Naive thymus-derived CD4-positive, alpha-beta T cell (primary cell): ENCODE data around the gene SOX6. TPM values are rescaled to one million over a fixed set of nuclear protein-coding genes. Genes with fewer than 3 reads are reported as not detected.

ENCODE experiments used
- ATAC-seq: fragments of 150-1000 bp; cut with Tn5 transposase; 2 replicates; pipeline ENCODE4 v1.10.0; 2021; ENCODE audit warnings: mild to moderate bottlenecking, moderate library complexity
- CTCF ChIA-PET: fragments of 350-600 bp; sonication (Branson Sonifier 250); formaldehyde crosslinking; loops from one replicate; lab custom pipeline; 2021; ENCODE audit warnings: antibody characterized with exemption; lab: Charles Lee
- POLR2A ChIA-PET: fragments of 350-600 bp; sonication (Branson Sonifier 250); formaldehyde crosslinking; loops from one replicate; lab custom pipeline; 2021; ENCODE audit warnings: antibody characterized with exemption, inconsistent platforms; lab: Charles Lee
- DNase-seq, 9 donors: peaks; one replicate each; pipeline versions ENCODE4 v3.0.0 to v3.0.0-alpha.2; 2020 to 2022; ENCODE audit warnings: mixed read lengths in 1 of 9
- H3K27ac ChIP-seq: one replicate; pipeline ENCODE4 v1.7.0; 2013; ENCODE audit warnings: mild to moderate bottlenecking, low read depth, low read length, moderate library complexity
- H3K27me3 ChIP-seq, 2 donors: one replicate each; pipeline ENCODE4 v1.7.0; 2013; ENCODE audit warnings: low read length in 2 of 2, mild to moderate bottlenecking in 2 of 2, moderate library complexity in 2 of 2; ENCODE audit not compliant: control insufficient read depth in 2 of 2, insufficient read depth in 2 of 2
- H3K36me3 ChIP-seq, 3 experiments: 1 replicate in 2 of 3; 2 replicates in 1 of 3; pipeline ENCODE4 v1.7.0; 2013; ENCODE audit warnings: low read length in 3 of 3, mild to moderate bottlenecking in 3 of 3, moderate library complexity in 1 of 3; ENCODE audit not compliant: insufficient read depth in 3 of 3, control insufficient read depth in 2 of 3
- H3K4me1 ChIP-seq, 2 donors: one replicate each; pipeline ENCODE4 v1.7.0; 2013; ENCODE audit warnings: low read length in 2 of 2, mild to moderate bottlenecking in 2 of 2, moderate library complexity in 1 of 2; ENCODE audit not compliant: control insufficient read depth in 2 of 2, insufficient read depth in 2 of 2
- H3K4me3 ChIP-seq: 2 replicates; pipeline ENCODE4 v1.7.0; 2013; ENCODE audit warnings: mild to moderate bottlenecking, low read length
- H3K9me3 ChIP-seq, 3 experiments: 1 replicate in 2 of 3; 2 replicates in 1 of 3; pipeline ENCODE4 v1.7.0; 2013; ENCODE audit warnings: low read length in 3 of 3; ENCODE audit not compliant: control insufficient read depth in 2 of 3
- H3K27ac Mint-ChIP-seq, 9 donors: one replicate each; pipeline ENCODE4 v1.8.0; 2020 to 2022; ENCODE audit warnings: mixed read lengths in 9 of 9, mild to moderate bottlenecking in 8 of 9, moderate library complexity in 5 of 9, inconsistent platforms in 2 of 9
- H3K27me3 Mint-ChIP-seq, 5 donors: one replicate each; pipeline ENCODE4 v1.8.0; 2021 to 2022; ENCODE audit warnings: mixed read lengths in 5 of 5, mild to moderate bottlenecking in 1 of 5
- H3K36me3 Mint-ChIP-seq, 5 donors: one replicate each; pipeline ENCODE4 v1.8.0; 2020 to 2022; ENCODE audit warnings: mixed read lengths in 5 of 5, mild to moderate bottlenecking in 3 of 5, inconsistent platforms in 1 of 5
- H3K4me1 Mint-ChIP-seq, 7 donors: one replicate each; pipeline ENCODE4 v1.8.0; 2020 to 2022; ENCODE audit warnings: mixed read lengths in 7 of 7, mild to moderate bottlenecking in 3 of 7, inconsistent platforms in 1 of 7
- H3K4me3 Mint-ChIP-seq, 10 donors: one replicate each; pipeline ENCODE4 v1.8.0; 2020 to 2022; ENCODE audit warnings: mild to moderate bottlenecking in 10 of 10, mixed read lengths in 10 of 10, moderate library complexity in 6 of 10, inconsistent platforms in 2 of 10
- H3K9me3 Mint-ChIP-seq, 11 donors: one replicate each; pipeline ENCODE4 v1.8.0; 2020 to 2022; ENCODE audit warnings: mixed read lengths in 11 of 11, mild to moderate bottlenecking in 4 of 11, inconsistent platforms in 1 of 11, moderate library complexity in 1 of 11
- intact Hi-C, 2 donors: fragments of 100-400 bp; cut with micrococcal nuclease; formaldehyde crosslinking; loops; one replicate each; pipeline ENCODE4 v1.15.1; 2023
- polyA plus RNA-seq, 2 donors: library from polyadenylated mRNA; unstranded; fragments of 300-500 nt; fragmentation: Illumina TruSeq; gene quantifications; one replicate each; pipeline ENCODE4 v1.2.3, GENCODE V29; 2021
- total RNA-seq, 6 experiments: library from RNA in 5 of 6; stranded (reverse) in 5 of 6; gene quantifications; 1 replicate in 5 of 6; 2 replicates in 1 of 6; pipeline ENCODE4 v1.2.3 and lab custom pipeline; 2021 to 2026

Gene SOX6
- total and polyA plus RNA-seq, 7 experiments from 2014 or later = 0.51 TPM; not detected in 6

DNA sequence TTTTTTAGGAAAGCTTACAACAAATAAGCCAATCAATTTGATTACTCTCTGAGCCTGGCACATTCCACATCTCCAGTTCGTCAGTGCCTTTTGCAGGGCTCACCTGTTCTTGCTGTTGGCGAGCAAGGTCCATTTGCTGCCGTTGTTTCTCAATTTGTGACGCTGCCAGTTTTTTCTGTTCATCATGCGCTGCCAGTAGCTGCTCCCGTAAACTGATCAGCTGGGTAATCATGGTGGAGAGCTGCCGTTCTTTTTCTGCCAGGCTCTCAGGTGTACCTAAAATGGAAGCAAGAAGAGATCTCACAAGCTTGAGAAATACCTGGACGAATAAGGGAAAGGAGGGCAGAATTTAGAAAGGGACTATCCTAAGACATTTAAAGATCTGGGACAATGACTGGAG is 169.7 kb downstream of the SOX6 start:
- peaks cover 0 to 4% (median 0%) of the 10 kb centered on the region in 11 donors for H3K9me3 Mint-ChIP-seq
- no peak overlapping the region for H3K27ac Mint-ChIP-seq
- no peak overlapping the region for H3K4me3 Mint-ChIP-seq
- no peaks in the 10 kb centered on the region for H3K27me3 Mint-ChIP-seq
- H3K36me3 ChIP-seq = no peaks in the 10 kb centered on the region
- ChIA-PET CTCF (no interaction called here), POLR2A (no interaction called here)
- no peaks in the 10 kb centered on the region for H3K9me3 ChIP-seq
- H3K4me1 Mint-ChIP-seq = no peaks in the 10 kb centered on the region
- H3K36me3 Mint-ChIP-seq = no peaks in the 10 kb centered on the region
- no peak overlapping the region for H3K27ac ChIP-seq
- H3K4me3 ChIP-seq = no peak overlapping the region
- H3K27me3 ChIP-seq = no peaks in the 10 kb centered on the region
- no peaks in the 10 kb centered on the region for H3K4me1 ChIP-seq
- intact Hi-C loops = no loop called here
- no peak for DNase-seq
- ATAC-seq = no peak

- Mint-ChIP-seq H3K27me3 (no peaks in the 10 kb centered on the region), H3K27ac (no peak overlapping the region), H3K9me3 (peaks cover 0 to 4% (median 0%) of the 10 kb centered on the region in 11 donors), H3K36me3 (no peaks in the 10 kb centered on the region), H3K4me3 (no peak overlapping the region), H3K4me1 (no peaks in the 10 kb centered on the region)
- ATAC-seq = no peak
- Histone ChIP-seq H3K36me3 (no peaks in the 10 kb centered on the region), H3K4me1 (no peaks in the 10 kb centered on the region), H3K4me3 (no peak overlapping the region), H3K27me3 (no peaks in the 10 kb centered on the region), H3K27ac (no peak overlapping the region), H3K9me3 (no peaks in the 10 kb centered on the region)
- ChIA-PET POLR2A (no interaction called here), CTCF (no interaction called here)
- DNase-seq = no peak
- intact Hi-C loops = no loop called here
These were observed 171.3 kb downstream of the SOX6 start for GRCh38 chr11:16185042-16185441.

GRCh38 chr11:16184588-16184987 is 171.8 kb downstream of the SOX6 start:
- Mint-ChIP-seq H3K4me1 (no peaks in the 10 kb centered on the region), H3K4me3 (no peak overlapping the region), H3K9me3 (peaks cover 0 to 4% (median 0%) of the 10 kb centered on the region in 11 donors), H3K36me3 (no peaks in the 10 kb centered on the region), H3K27ac (no peak overlapping the region), H3K27me3 (no peaks in the 10 kb centered on the region)
- Histone ChIP-seq H3K4me1 (no peaks in the 10 kb centered on the region), H3K9me3 (no peaks in the 10 kb centered on the region), H3K27me3 (no peaks in the 10 kb centered on the region), H3K4me3 (no peak overlapping the region), H3K36me3 (no peaks in the 10 kb centered on the region), H3K27ac (no peak overlapping the region)
- ATAC-seq (no peak), DNase-seq (no peak)
- ChIA-PET CTCF (no interaction called here), POLR2A (no interaction called here)
- intact Hi-C loops = no loop called here

GRCh38 chr11:16182553-16182952 is 173.8 kb downstream of the SOX6 start:
- Histone ChIP-seq H3K36me3 (no peaks in the 10 kb centered on the region), H3K27me3 (no peaks in the 10 kb centered on the region), H3K4me1 (no peaks in the 10 kb centered on the region), H3K9me3 (no peaks in the 10 kb centered on the region), H3K4me3 (no peak overlapping the region), H3K27ac (no peak overlapping the region)
- ChIA-PET POLR2A (no interaction called here), CTCF (no interaction called here)
- Mint-ChIP-seq H3K4me1 (no peaks in the 10 kb centered on the region), H3K9me3 (no peaks in the 10 kb centered on the region), H3K4me3 (no peak overlapping the region), H3K36me3 (no peaks in the 10 kb centered on the region), H3K27me3 (no peaks in the 10 kb centered on the region), H3K27ac (no peak overlapping the region)
- intact Hi-C loops = no loop called here
- DNase-seq = no peak
- no peak for ATAC-seq

DNA sequence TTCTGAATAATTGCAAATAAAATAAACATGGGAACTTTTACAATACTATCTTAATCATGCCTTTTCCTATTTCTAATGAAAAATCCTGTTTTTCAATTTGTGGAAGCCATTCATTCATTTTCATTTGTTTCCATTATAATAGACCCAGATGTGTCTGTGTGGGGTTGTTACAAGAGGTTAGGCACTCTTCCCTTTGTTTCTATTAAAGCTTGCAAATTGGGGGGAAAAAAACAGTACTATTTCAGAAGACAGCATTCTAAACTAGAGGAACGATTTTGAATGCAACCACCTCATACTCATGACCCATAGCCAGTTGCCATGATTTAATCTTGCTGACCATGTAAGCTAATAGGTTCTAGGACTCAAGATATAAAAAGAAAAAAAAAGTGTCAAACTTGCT is 175.5 kb downstream of the SOX6 start:
- no peak overlapping the region for H3K4me3 ChIP-seq
- no peaks in the 10 kb centered on the region for H3K36me3 ChIP-seq
- H3K36me3 Mint-ChIP-seq = no peaks in the 10 kb centered on the region
- no peaks in the 10 kb centered on the region for H3K9me3 ChIP-seq
- intact Hi-C loops = no loop called here
- ChIA-PET CTCF (no interaction called here), POLR2A (no interaction called here)
- no peak for ATAC-seq
- H3K27ac ChIP-seq = no peak overlapping the region
- DNase-seq = no peak
- no peaks in the 10 kb centered on the region for H3K27me3 ChIP-seq
- no peaks in the 10 kb centered on the region for H3K4me1 Mint-ChIP-seq
- no peaks in the 10 kb centered on the region for H3K27me3 Mint-ChIP-seq
- no peak overlapping the region for H3K27ac Mint-ChIP-seq
- H3K4me3 Mint-ChIP-seq = no peak overlapping the region
- no peaks in the 10 kb centered on the region for H3K9me3 Mint-ChIP-seq
- no peaks in the 10 kb centered on the region for H3K4me1 ChIP-seq

- Mint-ChIP-seq H3K4me3 (no peak overlapping the region), H3K36me3 (no peaks in the 10 kb centered on the region), H3K4me1 (no peaks in the 10 kb centered on the region), H3K27me3 (no peaks in the 10 kb centered on the region), H3K27ac (no peak overlapping the region), H3K9me3 (no peaks in the 10 kb centered on the region)
- ATAC-seq = no peak
- no peak overlapping the region for H3K27ac ChIP-seq
- CTCF ChIA-PET = no interaction called here
- H3K9me3 ChIP-seq = no peaks in the 10 kb centered on the region
- H3K4me3 ChIP-seq = no peak overlapping the region
- H3K27me3 ChIP-seq = no peaks in the 10 kb centered on the region
- H3K36me3 ChIP-seq = no peaks in the 10 kb centered on the region
- intact Hi-C loops = no loop called here
- no peak for DNase-seq
- H3K4me1 ChIP-seq = no peaks in the 10 kb centered on the region
- POLR2A ChIA-PET = no interaction called here
These were observed 176.7 kb downstream of the SOX6 start for GRCh38 chr11:16179676-16180075.

- Histone ChIP-seq H3K36me3 (no peaks in the 10 kb centered on the region), H3K9me3 (no peaks in the 10 kb centered on the region), H3K27me3 (no peaks in the 10 kb centered on the region), H3K4me3 (no peak overlapping the region), H3K27ac (no peak overlapping the region), H3K4me1 (no peaks in the 10 kb centered on the region)
- H3K36me3 Mint-ChIP-seq = no peaks in the 10 kb centered on the region
- H3K9me3 Mint-ChIP-seq = no peaks in the 10 kb centered on the region
- ATAC-seq (no peak), DNase-seq (no peak)
- ChIA-PET POLR2A (no interaction called here), CTCF (interaction anchor here (0.6 kb wide), 1 partner anchor 503 kb away, joined by 3 read pairs; no protein-coding TSS in a partner anchor)
- intact Hi-C loops = no loop called here
- no peaks in the 10 kb centered on the region for H3K27me3 Mint-ChIP-seq
- H3K4me1 Mint-ChIP-seq = no peaks in the 10 kb centered on the region
- H3K27ac Mint-ChIP-seq = no peak overlapping the region
- H3K4me3 Mint-ChIP-seq = no peak overlapping the region
These were observed 178.1 kb downstream of the SOX6 start for GRCh38 chr11:16178273-16178672.
